SK-N-SH (cell line): ENCODE results near the gene KLHL17. TPM values are rescaled to one million over a fixed set of nuclear protein-coding genes. Genes with fewer than 3 reads are reported as not detected.

Source experiments
- CTCF ChIA-PET: fragments of 300-600, 350-600 bp; formaldehyde crosslinking; extraction: SDS; loops from one replicate; lab custom pipeline; 2021; lab: Yijun Ruan, JAX
- POLR2A ChIA-PET: fragments of 350-600 bp; sonication (Branson Sonifier 250); formaldehyde crosslinking; extraction: SDS; loops from one replicate; lab custom pipeline; 2020; ENCODE audit warnings: antibody characterized with exemption, inconsistent platforms; lab: Yijun Ruan, JAX
- DNase-seq: peaks from one replicate; pipeline ENCODE4 v3.0.0; 2012
- H2AFZ ChIP-seq: fragments of 200-600 bp; sonication (generic); 2 replicates; pipeline ENCODE4 v1.8.1; 2016; ENCODE audit warnings: antibody characterized with exemption, mild to moderate bottlenecking, low read depth
- H3F3A ChIP-seq: fragments of 200-600 bp; sonication (generic); replicated peaks from 2 replicates; pipeline ENCODE3; 2016; ENCODE audit warnings: antibody characterized with exemption, mild to moderate bottlenecking; ENCODE audit not compliant: insufficient read depth
- H3K27ac ChIP-seq, 2 experiments: fragments of 200-500 bp in 1 of 2; fragments of 200-600 bp in 1 of 2; sonication (Bioruptor generic) in 1 of 2; sonication (generic), shearing (Covaris generic) in 1 of 2; 2 replicates each; pipeline versions ENCODE4 v1.5.1 to v1.6.1; 2014 to 2016; ENCODE audit warnings: low read depth in 2 of 2, inconsistent platforms in 1 of 2, low read length in 1 of 2, mild to moderate bottlenecking in 1 of 2, mixed read lengths in 1 of 2
- H3K27me3 ChIP-seq: fragments of 200-600 bp; sonication (generic), shearing (Covaris generic); 2 replicates; pipeline ENCODE4 v1.6.1; 2016; ENCODE audit warnings: mixed run types; ENCODE audit not compliant: insufficient read depth
- H3K36me3 ChIP-seq, 2 experiments: fragments of 200-500 bp in 1 of 2; fragments of 200-600 bp in 1 of 2; sonication (Bioruptor generic) in 1 of 2; sonication (generic) in 1 of 2; replicated peaks in 1 of 2; 2 replicates each; pipeline versions ENCODE3 to v1.5.1; 2014 to 2016; ENCODE audit warnings: low read length in 1 of 2, mild to moderate bottlenecking in 1 of 2; ENCODE audit not compliant: insufficient read depth in 2 of 2, control insufficient read depth in 1 of 2
- H3K4me1 ChIP-seq, 2 experiments: fragments of 200-500 bp in 1 of 2; fragments of 200-600 bp in 1 of 2; sonication (Bioruptor generic) in 1 of 2; sonication (generic), shearing (Covaris generic) in 1 of 2; 2 replicates each; pipeline versions ENCODE4 v1.5.1 to v1.6.1; 2014 to 2016; ENCODE audit warnings: low read depth in 1 of 2, low read length in 1 of 2, mixed run types in 1 of 2; ENCODE audit not compliant: insufficient read depth in 2 of 2, control insufficient read depth in 1 of 2
- H3K4me2 ChIP-seq: fragments of 200-600 bp; sonication (generic), shearing (Covaris generic); 2 replicates; pipeline ENCODE4 v1.6.1; 2017; ENCODE audit warnings: mixed run types
- H3K4me3 ChIP-seq, 2 experiments: fragments of 200-500 bp in 1 of 2; fragments of 200-600 bp in 1 of 2; sonication (Bioruptor generic) in 1 of 2; sonication (generic), shearing (Covaris generic) in 1 of 2; 2 replicates each; pipeline versions ENCODE4 v1.5.1 to v1.8.1; 2014 to 2016; ENCODE audit warnings: low read depth in 2 of 2, inconsistent platforms in 1 of 2, low read length in 1 of 2, mild to moderate bottlenecking in 1 of 2, mixed read lengths in 1 of 2, moderate library complexity in 1 of 2
- H3K79me2 ChIP-seq: fragments of 200-600 bp; sonication (generic); 2 replicates; pipeline ENCODE4 v1.8.1; 2017; ENCODE audit warnings: mild to moderate bottlenecking; ENCODE audit not compliant: insufficient read depth
- H3K9ac ChIP-seq: fragments of 200-600 bp; sonication (generic); 2 replicates; pipeline ENCODE4 v1.6.1; 2017; ENCODE audit warnings: mixed run types
- H3K9me2 ChIP-seq: fragments of 200-600 bp; sonication (generic); 2 replicates; pipeline ENCODE4 v1.6.1; 2017; ENCODE audit warnings: mixed run types
- H3K9me3 ChIP-seq: fragments of 200-600 bp; sonication (generic); 2 replicates; pipeline ENCODE4 v1.6.1; 2017; ENCODE audit warnings: mixed run types, mild to moderate bottlenecking, moderate library complexity
- H4K20me1 ChIP-seq: fragments of 200-600 bp; sonication (generic); 2 replicates; pipeline ENCODE4 v1.6.1; 2017; ENCODE audit warnings: mild to moderate bottlenecking, mixed run types; ENCODE audit not compliant: insufficient read depth
- CTCF ChIP-seq: fragments of 200-600 bp; sonication (generic); IDR thresholded peaks from 2 replicates; pipeline ENCODE4 v1.6.1; 2017; ENCODE audit warnings: antibody characterized with exemption, mild to moderate bottlenecking, moderate library complexity
- EP300 ChIP-seq, 2 experiments: IDR thresholded peaks; 2 replicates each; pipeline versions ENCODE4 v1.4.0 to v1.6.1; 2012; ENCODE audit warnings: borderline replicate concordance in 1 of 2, low read depth in 1 of 2, low read length in 1 of 2
- EZH2phosphoT487 ChIP-seq: fragments of 200-600 bp; sonication (generic); IDR thresholded peaks from 2 replicates; pipeline ENCODE4 v1.6.1; 2017; ENCODE audit warnings: low read depth, mixed run types, mild to moderate bottlenecking, antibody characterized with exemption, moderate library complexity, borderline replicate concordance
- GATA2 ChIP-seq: sonication (generic); formaldehyde crosslinking; IDR thresholded peaks from 2 replicates; pipeline ENCODE4 v1.5.0; 2020; ENCODE audit warnings: mild to moderate bottlenecking, missing genetic modification reagents
- JUND ChIP-seq: IDR thresholded peaks from 2 replicates; pipeline ENCODE4 v1.4.0; 2012
- MEF2A ChIP-seq: IDR thresholded peaks from 2 replicates; pipeline ENCODE4 v1.4.0; 2012; ENCODE audit warnings: low read depth, borderline replicate concordance
- POLR2AphosphoS5 ChIP-seq: IDR thresholded peaks from 2 replicates; pipeline ENCODE4 v1.6.1; 2012; ENCODE audit warnings: low read depth, low read length
- RAD21 ChIP-seq: IDR thresholded peaks from 2 replicates; pipeline ENCODE4 v1.6.1; 2012; ENCODE audit warnings: mild to moderate bottlenecking, low read length
- RCOR1 ChIP-seq: fragments of 150-350 bp; IDR thresholded peaks from 2 replicates; pipeline ENCODE4 v1.6.1; 2017; ENCODE audit warnings: antibody characterized with exemption, low read length
- YY1 ChIP-seq: IDR thresholded peaks from 2 replicates; pipeline ENCODE4 v1.4.0; 2012; ENCODE audit warnings: low read depth, mild to moderate bottlenecking
- WGBS: methylation state at CpG from one replicate; pipeline ENCODE4 v1.1.6; 2017; ENCODE audit warnings: low lambda C conversion rate; 5-methylcytosine and 5-hydroxymethylcytosine counted together
- polyA plus RNA-seq, 3 experiments: library from polyadenylated mRNA; depleted of rRNA; stranded (reverse); fragments of >200 nt; gene quantifications; 2 replicates each; pipeline ENCODE4 v1.2.3, GENCODE V29; 2012
- TF ChIP-seq, protein P1 (sequence below): IDR thresholded peaks from 2 replicates; pipeline ENCODE4 v1.4.0; 2012; ENCODE audit warnings: low read depth
- TF ChIP-seq, protein P2 (sequence below): IDR thresholded peaks from 2 replicates; pipeline ENCODE4 v1.6.1; 2012; ENCODE audit warnings: mild to moderate bottlenecking, low read depth, low read length, moderate library complexity
- TF ChIP-seq, protein P3 (sequence below): fragments of 150-350 bp; IDR thresholded peaks from 2 replicates; pipeline ENCODE4 v1.6.1; 2016; ENCODE audit warnings: mild to moderate bottlenecking, low read depth, low read length
- TF ChIP-seq, protein P4 (sequence below): IDR thresholded peaks from 2 replicates; pipeline ENCODE4 v1.4.0; 2012; ENCODE audit warnings: low read depth, borderline replicate concordance

KLHL17 gene
- polyA plus RNA-seq, 1 of the 3 experiments (the other 2 are of a cell fraction): 27.3 TPM

DNA sequence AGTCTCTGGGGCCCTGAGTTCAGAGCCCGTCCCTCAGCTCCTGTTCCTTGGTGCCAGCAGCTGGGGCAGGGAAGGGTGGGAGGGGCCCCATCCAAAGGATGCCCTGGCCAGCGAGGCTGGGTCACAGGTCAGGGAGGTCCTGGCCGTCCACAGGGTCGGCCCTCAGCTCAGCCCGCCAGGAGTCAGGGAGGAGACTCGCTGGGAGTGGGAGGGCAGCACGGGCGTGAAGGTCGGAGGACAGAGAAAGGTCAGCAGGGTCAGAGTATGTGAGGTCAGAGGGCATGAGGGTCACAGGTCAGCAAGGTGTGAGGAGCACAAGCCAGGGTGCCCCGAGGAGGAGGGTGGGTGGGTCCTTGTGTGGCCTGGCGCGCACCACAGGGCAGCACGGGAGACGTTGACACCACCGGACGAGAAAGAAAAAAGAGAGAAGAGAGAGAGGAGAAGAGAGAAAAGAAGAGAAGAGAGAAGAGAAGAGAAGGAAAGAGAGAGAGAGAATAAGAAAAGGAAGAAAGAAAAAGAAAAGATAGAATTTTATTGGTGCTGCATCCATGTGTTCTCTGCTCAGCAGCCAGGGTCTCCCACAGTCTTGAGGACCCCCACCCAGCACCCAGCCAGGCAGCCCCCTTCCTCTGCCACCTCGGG is 14.4 kb downstream of the KLHL17 start:
- Histone ChIP-seq H3K27ac (no peak overlapping the region), H3K27me3 (no peaks in the 10 kb centered on the region), H3K79me2 (no peaks in the 10 kb centered on the region), H3K4me1 (peaks cover 0 to 12% of the 10 kb centered on the region in 2 experiments; a peak in 1 of 4 replicates), H3K4me3 (no peak overlapping the region), H3K9me2 (no peaks in the 10 kb centered on the region), H3K4me2 (no peak overlapping the region), H3K36me3 (no peaks in the 10 kb centered on the region), H2AFZ (no peak overlapping the region), H3K9me3 (no peaks in the 10 kb centered on the region), H3K9ac (no peak overlapping the region), H3F3A (peaks cover 3% of the 10 kb centered on the region), H4K20me1 (no peaks in the 10 kb centered on the region)
- no peak for DNase-seq
- TF ChIP-seq, protein P1, sequence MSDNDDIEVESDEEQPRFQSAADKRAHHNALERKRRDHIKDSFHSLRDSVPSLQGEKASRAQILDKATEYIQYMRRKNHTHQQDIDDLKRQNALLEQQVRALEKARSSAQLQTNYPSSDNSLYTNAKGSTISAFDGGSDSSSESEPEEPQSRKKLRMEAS: no peak
- POLR2A ChIA-PET: no interaction called here
- CTCF ChIA-PET: interaction anchor here (1.2 to 2.5 kb wide), 9 partner anchors 7 to 105 kb away, joined by 3 to 24 read pairs (median 5); no protein-coding TSS in a partner anchor
- WGBS: 88% methylated on average over 13 of the region's 17 CpGs

GRCh38 chr1:975365-975764 is 15.0 kb downstream of the KLHL17 start:
- H3K36me3 ChIP-seq: no peaks in the 10 kb centered on the region
- no peak overlapping the region for H3K27ac ChIP-seq
- 77% methylated on average over 5 of the region's 9 CpGs for WGBS
- peaks cover 0 to 12% of the 10 kb centered on the region in 2 experiments; a peak in 1 of 4 replicates for H3K4me1 ChIP-seq
- ChIA-PET CTCF (interaction anchor here (1.0 to 2.5 kb wide), 15 partner anchors 7 to 106 kb away, joined by 3 to 24 read pairs (median 5); partner anchors contain the start of gene NOC2L), POLR2A (interaction anchor here (0.8 to 1.3 kb wide), 2 partner anchors 35 to 70 kb away, joined by 3 to 6 read pairs; no protein-coding TSS in a partner anchor)
- no peak overlapping the region for H2AFZ ChIP-seq
- H3K9me3 ChIP-seq: no peaks in the 10 kb centered on the region
- peak overlapping the region; percentile 59 to 73; a peak in 2 of 4 replicates for H3K4me3 ChIP-seq
- H3K4me2 ChIP-seq: peak overlapping the region; percentile 88
- H3F3A ChIP-seq: peaks cover 3% of the 10 kb centered on the region
- DNase-seq: no peak
- H3K9me2 ChIP-seq: no peaks in the 10 kb centered on the region
- TF ChIP-seq, protein P2, sequence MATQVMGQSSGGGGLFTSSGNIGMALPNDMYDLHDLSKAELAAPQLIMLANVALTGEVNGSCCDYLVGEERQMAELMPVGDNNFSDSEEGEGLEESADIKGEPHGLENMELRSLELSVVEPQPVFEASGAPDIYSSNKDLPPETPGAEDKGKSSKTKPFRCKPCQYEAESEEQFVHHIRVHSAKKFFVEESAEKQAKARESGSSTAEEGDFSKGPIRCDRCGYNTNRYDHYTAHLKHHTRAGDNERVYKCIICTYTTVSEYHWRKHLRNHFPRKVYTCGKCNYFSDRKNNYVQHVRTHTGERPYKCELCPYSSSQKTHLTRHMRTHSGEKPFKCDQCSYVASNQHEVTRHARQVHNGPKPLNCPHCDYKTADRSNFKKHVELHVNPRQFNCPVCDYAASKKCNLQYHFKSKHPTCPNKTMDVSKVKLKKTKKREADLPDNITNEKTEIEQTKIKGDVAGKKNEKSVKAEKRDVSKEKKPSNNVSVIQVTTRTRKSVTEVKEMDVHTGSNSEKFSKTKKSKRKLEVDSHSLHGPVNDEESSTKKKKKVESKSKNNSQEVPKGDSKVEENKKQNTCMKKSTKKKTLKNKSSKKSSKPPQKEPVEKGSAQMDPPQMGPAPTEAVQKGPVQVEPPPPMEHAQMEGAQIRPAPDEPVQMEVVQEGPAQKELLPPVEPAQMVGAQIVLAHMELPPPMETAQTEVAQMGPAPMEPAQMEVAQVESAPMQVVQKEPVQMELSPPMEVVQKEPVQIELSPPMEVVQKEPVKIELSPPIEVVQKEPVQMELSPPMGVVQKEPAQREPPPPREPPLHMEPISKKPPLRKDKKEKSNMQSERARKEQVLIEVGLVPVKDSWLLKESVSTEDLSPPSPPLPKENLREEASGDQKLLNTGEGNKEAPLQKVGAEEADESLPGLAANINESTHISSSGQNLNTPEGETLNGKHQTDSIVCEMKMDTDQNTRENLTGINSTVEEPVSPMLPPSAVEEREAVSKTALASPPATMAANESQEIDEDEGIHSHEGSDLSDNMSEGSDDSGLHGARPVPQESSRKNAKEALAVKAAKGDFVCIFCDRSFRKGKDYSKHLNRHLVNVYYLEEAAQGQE: no peak
- no peak for TF ChIP-seq POLR2AphosphoS5
- no peak for TF ChIP-seq RAD21
- TF ChIP-seq, protein P3, sequence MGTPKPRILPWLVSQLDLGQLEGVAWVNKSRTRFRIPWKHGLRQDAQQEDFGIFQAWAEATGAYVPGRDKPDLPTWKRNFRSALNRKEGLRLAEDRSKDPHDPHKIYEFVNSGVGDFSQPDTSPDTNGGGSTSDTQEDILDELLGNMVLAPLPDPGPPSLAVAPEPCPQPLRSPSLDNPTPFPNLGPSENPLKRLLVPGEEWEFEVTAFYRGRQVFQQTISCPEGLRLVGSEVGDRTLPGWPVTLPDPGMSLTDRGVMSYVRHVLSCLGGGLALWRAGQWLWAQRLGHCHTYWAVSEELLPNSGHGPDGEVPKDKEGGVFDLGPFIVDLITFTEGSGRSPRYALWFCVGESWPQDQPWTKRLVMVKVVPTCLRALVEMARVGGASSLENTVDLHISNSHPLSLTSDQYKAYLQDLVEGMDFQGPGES: no peak
- TF ChIP-seq CTCF: no peak
- no peak for TF ChIP-seq EP300 (IDR thresholded peaks at IDR 0.05; ENCODE audit: borderline replicate concordance in 1 of 2, low read depth in 1 of 2, low read length in 1 of 2)
- TF ChIP-seq, protein P4, sequence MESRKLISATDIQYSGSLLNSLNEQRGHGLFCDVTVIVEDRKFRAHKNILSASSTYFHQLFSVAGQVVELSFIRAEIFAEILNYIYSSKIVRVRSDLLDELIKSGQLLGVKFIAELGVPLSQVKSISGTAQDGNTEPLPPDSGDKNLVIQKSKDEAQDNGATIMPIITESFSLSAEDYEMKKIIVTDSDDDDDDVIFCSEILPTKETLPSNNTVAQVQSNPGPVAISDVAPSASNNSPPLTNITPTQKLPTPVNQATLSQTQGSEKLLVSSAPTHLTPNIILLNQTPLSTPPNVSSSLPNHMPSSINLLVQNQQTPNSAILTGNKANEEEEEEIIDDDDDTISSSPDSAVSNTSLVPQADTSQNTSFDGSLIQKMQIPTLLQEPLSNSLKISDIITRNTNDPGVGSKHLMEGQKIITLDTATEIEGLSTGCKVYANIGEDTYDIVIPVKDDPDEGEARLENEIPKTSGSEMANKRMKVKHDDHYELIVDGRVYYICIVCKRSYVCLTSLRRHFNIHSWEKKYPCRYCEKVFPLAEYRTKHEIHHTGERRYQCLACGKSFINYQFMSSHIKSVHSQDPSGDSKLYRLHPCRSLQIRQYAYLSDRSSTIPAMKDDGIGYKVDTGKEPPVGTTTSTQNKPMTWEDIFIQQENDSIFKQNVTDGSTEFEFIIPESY: no peak
- TF ChIP-seq EZH2phosphoT487: no peak
- no peak for TF ChIP-seq MEF2A
- no peak for TF ChIP-seq GATA2
- no peak for TF ChIP-seq YY1
- no peak for TF ChIP-seq RCOR1
- TF ChIP-seq JUND: no peak
- TF ChIP-seq, all 33 proteins: peak for 0
- Histone ChIP-seq H4K20me1 (no peaks in the 10 kb centered on the region), H3K27me3 (no peaks in the 10 kb centered on the region), H3K79me2 (no peaks in the 10 kb centered on the region), H3K9ac (no peak overlapping the region)
